ENCODE measurements around the gene ANKRD55. TPM values are rescaled to one million over a fixed set of nuclear protein-coding genes. Genes with fewer than 3 reads are reported as not detected.
"Not testable (repeated sequence)": the region's sequence is repeated elsewhere in the genome, so short reads cannot be mapped to it uniquely, and the experiment has no call there.

The ANKRD55 gene
- total and polyA plus RNA-seq, 9 of the 15 experiments (the other 6 are each of a cell fraction or from before 2014, with no cell fraction given), result 3.4 to 10.6 (median 6.5) TPM

DNA sequence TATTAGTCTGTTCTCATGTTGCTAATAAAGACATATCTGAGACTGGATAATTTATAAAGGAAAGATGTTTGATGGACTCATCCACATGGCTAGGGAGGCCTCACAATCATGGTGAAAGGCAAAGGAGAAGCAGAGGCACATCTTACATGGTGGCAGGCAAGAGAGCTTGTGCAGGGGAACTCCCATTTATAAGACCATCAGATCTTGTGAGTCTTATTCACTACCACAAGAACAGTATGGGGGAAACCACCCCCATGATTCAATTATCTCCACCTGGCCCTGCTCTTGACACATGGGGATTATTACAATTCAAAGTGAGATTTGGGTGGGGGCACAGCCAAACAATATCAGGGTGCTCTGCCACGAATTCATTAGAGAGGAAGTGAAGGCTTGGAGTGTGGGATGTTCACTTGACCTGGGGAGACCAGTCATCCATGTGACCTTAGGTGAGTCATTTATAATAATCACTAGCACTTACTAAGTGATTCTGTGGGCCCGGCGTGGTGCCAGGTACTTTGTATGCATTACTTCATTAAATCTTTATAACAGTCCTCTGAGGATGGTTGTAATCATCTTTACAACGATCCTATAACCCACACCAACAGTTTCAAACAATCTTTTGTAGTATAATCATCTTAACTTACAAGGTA is 19.1 kb downstream of the ANKRD55 start:
- H3K4me1 ChIP-seq (replicated peaks in 1 of 2; ENCODE audit: control insufficient read depth in 2 of 2, insufficient read depth in 2 of 2, low read length in 2 of 2); H3K36me3 ChIP-seq (ENCODE audit: control insufficient read depth, insufficient read depth, low read length); H3K9ac ChIP-seq (ENCODE audit: insufficient read depth in 1 of 2, low read depth in 2 of 2, low read length in 2 of 2); H3K4me2 ChIP-seq (ENCODE audit: insufficient read depth, low read length); H3K9me1 ChIP-seq (ENCODE audit: control insufficient read depth, insufficient read depth, low read length); CTCF ChIA-PET (ENCODE audit: low intra/inter-chr PET ratio); FAIRE-seq; H2AFZ ChIP-seq (ENCODE audit: low read depth, low read length); in situ Hi-C loops (cut with MboI); POLR2A ChIA-PET; DNase-seq (ENCODE audit: extremely low read depth in 1 of 4, low spot score in 3 of 4); H3K79me2 ChIP-seq (ENCODE audit: control insufficient read depth, insufficient read depth, low read length); H3K27me3 ChIP-seq (ENCODE audit: control insufficient read depth in 2 of 2, insufficient read depth in 2 of 2, low read length in 2 of 2); H3K27ac ChIP-seq (ENCODE audit: extremely low read depth, low read depth, low read length); intact Hi-C loops (cut with micrococcal nuclease); H3K9me3 ChIP-seq (replicated peaks; ENCODE audit: control insufficient read depth, insufficient read depth, low read depth, low read length); H4K20me1 ChIP-seq (replicated peaks; ENCODE audit: control insufficient read depth, insufficient read depth, low read length); ATAC-seq; H3K4me3 ChIP-seq; BruUV-seq (replicated peaks): not testable (repeated sequence)
- WGBS (ENCODE audit: insufficient coverage, low coverage, missing lambda C conversion rate), result 15% methylated on average over 4 of the region's 4 CpGs
- TF ChIP-seq ZFP36 (IDR thresholded peaks at IDR 0.05; ENCODE audit: low read depth, low read length, partially characterized antibody), result peak; percentile 11

DNA sequence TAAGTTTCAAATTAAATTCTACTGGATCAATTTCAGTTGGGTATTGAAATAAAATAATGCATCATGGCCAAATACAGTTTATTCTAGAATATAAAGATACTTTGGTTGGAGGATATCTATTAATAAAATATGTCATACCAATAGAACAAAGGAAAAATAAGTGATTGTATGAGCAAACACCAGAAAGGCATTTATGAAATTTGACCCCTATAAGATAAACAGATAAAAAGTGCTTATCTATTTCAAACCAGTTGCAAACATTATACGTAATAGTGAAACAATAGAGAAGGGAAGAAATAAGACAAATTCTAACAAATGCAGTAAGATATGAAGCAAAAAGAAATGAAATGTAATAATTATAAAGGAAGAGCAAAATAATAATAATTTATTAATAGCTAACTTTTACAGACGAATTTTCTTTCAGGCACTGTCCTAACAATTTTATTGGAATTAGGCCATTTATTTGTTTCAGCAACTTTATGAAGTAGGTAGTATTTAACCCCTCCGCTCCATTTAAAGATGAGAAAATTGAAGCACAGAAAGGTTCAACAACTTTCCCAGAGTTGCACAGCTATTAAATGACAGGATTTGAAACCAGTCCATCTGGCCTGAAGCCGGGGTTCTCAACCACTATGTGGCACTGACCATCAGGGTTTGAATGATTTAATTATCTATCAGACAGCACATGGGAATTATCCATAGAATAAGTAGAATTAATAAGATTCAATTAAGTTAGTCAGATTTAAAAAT is 20.8 kb downstream of the ANKRD55 start:
- no peaks in the 10 kb centered on the region for H4K20me1 ChIP-seq (replicated peaks; ENCODE audit: control insufficient read depth, insufficient read depth, low read length)
- H3K4me2 ChIP-seq (ENCODE audit: insufficient read depth, low read length), result no peak overlapping the region
- peaks cover 4% of the 10 kb centered on the region; the same call in 1 of the 2 replicates for H3K9me3 ChIP-seq (replicated peaks; ENCODE audit: control insufficient read depth, insufficient read depth, low read depth, low read length)
- in situ Hi-C loops (cut with MboI) (no loop called here), intact Hi-C loops (cut with micrococcal nuclease) (no loop called here)
- H2AFZ ChIP-seq (ENCODE audit: low read depth, low read length), result no peak overlapping the region
- no peaks in the 10 kb centered on the region for H3K4me1 ChIP-seq (replicated peaks in 1 of 2; ENCODE audit: control insufficient read depth in 2 of 2, insufficient read depth in 2 of 2, low read length in 2 of 2)
- BruUV-seq (replicated peaks), result no TSS peak
- POLR2A ChIA-PET, result no interaction called here
- no peaks in the 10 kb centered on the region for H3K9me1 ChIP-seq (ENCODE audit: control insufficient read depth, insufficient read depth, low read length)
- ATAC-seq, result no peak
- H3K27ac ChIP-seq (ENCODE audit: extremely low read depth, low read depth, low read length), result no peak overlapping the region
- H3K9ac ChIP-seq (ENCODE audit: insufficient read depth in 1 of 2, low read depth in 2 of 2, low read length in 2 of 2), result no peak overlapping the region
- FAIRE-seq, result no peak
- TF ChIP-seq, protein P1, sequence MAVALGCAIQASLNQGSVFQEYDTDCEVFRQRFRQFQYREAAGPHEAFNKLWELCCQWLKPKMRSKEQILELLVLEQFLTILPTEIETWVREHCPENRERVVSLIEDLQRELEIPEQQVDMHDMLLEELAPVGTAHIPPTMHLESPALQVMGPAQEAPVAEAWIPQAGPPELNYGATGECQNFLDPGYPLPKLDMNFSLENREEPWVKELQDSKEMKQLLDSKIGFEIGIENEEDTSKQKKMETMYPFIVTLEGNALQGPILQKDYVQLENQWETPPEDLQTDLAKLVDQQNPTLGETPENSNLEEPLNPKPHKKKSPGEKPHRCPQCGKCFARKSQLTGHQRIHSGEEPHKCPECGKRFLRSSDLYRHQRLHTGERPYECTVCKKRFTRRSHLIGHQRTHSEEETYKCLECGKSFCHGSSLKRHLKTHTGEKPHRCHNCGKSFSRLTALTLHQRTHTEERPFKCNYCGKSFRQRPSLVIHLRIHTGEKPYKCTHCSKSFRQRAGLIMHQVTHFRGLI (CRISPR knock-in tag; IDR thresholded peaks at IDR 0.05), result no peak
- TF ChIP-seq ARID1B (IDR thresholded peaks at IDR 0.05) (peak; percentile 25; the same call in 1 of the 2 replicates), BCOR (IDR thresholded peaks at IDR 0.05) (peak; percentile 46; the same call in 1 of the 2 replicates), RBM25 (IDR thresholded peaks at IDR 0.05; ENCODE audit: low read depth, low read length, severe bottlenecking) (peak; percentile 89)
- TF ChIP-seq, protein P2, sequence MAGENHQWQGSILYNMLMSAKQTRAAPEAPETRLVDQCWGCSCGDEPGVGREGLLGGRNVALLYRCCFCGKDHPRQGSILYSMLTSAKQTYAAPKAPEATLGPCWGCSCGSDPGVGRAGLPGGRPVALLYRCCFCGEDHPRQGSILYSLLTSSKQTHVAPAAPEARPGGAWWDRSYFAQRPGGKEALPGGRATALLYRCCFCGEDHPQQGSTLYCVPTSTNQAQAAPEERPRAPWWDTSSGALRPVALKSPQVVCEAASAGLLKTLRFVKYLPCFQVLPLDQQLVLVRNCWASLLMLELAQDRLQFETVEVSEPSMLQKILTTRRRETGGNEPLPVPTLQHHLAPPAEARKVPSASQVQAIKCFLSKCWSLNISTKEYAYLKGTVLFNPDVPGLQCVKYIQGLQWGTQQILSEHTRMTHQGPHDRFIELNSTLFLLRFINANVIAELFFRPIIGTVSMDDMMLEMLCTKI (IDR thresholded peaks at IDR 0.05; ENCODE audit: partially characterized antibody), result no peak
- no peaks in the 10 kb centered on the region for H3K27me3 ChIP-seq (ENCODE audit: control insufficient read depth in 2 of 2, insufficient read depth in 2 of 2, low read length in 2 of 2)
- DNase-seq (ENCODE audit: extremely low read depth in 1 of 4, low spot score in 3 of 4), result no peak
- CTCF ChIA-PET (ENCODE audit: low intra/inter-chr PET ratio), result no interaction called here
- H3K4me3 ChIP-seq, result no peak overlapping the region
- no peaks in the 10 kb centered on the region for H3K36me3 ChIP-seq (ENCODE audit: control insufficient read depth, insufficient read depth, low read length)
- no peaks in the 10 kb centered on the region for H3K79me2 ChIP-seq (ENCODE audit: control insufficient read depth, insufficient read depth, low read length)
- WGBS (ENCODE audit: insufficient coverage, low coverage, missing lambda C conversion rate), result 40% methylated on average over 4 of the region's 4 CpGs

Data from K562 (cell line).